K562 (cell line): ENCODE results near the gene ASCC3. TPM values are rescaled to one million over a fixed set of nuclear protein-coding genes. Genes with fewer than 3 reads are reported as not detected.

Experiments
- ATAC-seq: fragments of 200-7000 bp; cut with Tn5 transposase; 3 replicates; pipeline ENCODE4 v1.9.1; 2020; ENCODE audit warnings: moderate library complexity
- BruUV-seq: library from RNA; stranded (reverse); fragments of 400-500 nt; replicated peaks from 2 replicates; lab custom pipeline; 2021; lab: Mats Ljungman, UMichigan
- CTCF ChIA-PET: fragments of 300-600 bp; formaldehyde crosslinking; extraction: SDS; loops from one replicate; lab custom pipeline; 2021; ENCODE audit warnings: low intra/inter-chr PET ratio; lab: Yijun Ruan, JAX
- POLR2A ChIA-PET: fragments of 300-600, 350-650 bp; sonication (Branson Sonifier 250); formaldehyde crosslinking; extraction: SDS; loops from one replicate; lab custom pipeline; 2021; ENCODE audit warnings: antibody characterized with exemption, inconsistent platforms; lab: Yijun Ruan, JAX
- DNase-seq, 4 experiments: peaks; one replicate each; pipeline versions ENCODE4 v3.0.0 to v3.0.0-alpha.2; 2011 to 2018; ENCODE audit warnings: low spot score in 3 of 4, mixed read lengths in 3 of 4; ENCODE audit errors: extremely low read depth in 1 of 4
- FAIRE-seq: peaks from 2 replicates; lab custom pipeline; 2011; peaks lifted over from hg19 to GRCh38; lab: Jason Lieb, UNC
- H2AFZ ChIP-seq: 2 replicates; pipeline ENCODE4 v1.6.0; 2011; ENCODE audit warnings: low read depth, low read length, control low read depth, inconsistent platforms
- H3K27ac ChIP-seq: fragments of 200-600 bp; 3 replicates; pipeline ENCODE4 v1.8.0; 2011; ENCODE audit warnings: low read depth, mild to moderate bottlenecking, control low read depth, inconsistent platforms, low read length, moderate library complexity, mixed read lengths; ENCODE audit errors: extremely low read depth
- H3K27me3 ChIP-seq, 2 experiments: fragments of 300-600 bp in 1 of 2; 2 replicates in 1 of 2; 3 replicates in 1 of 2; pipeline versions ENCODE4 v1.6.0 to v1.8.0; 2011; ENCODE audit warnings: inconsistent platforms in 2 of 2, low read length in 2 of 2, mild to moderate bottlenecking in 1 of 2, mixed read lengths in 1 of 2, moderate library complexity in 1 of 2; ENCODE audit not compliant: control insufficient read depth in 2 of 2, insufficient read depth in 2 of 2
- H3K36me3 ChIP-seq: fragments of 300-600 bp; 3 replicates; pipeline ENCODE4 v1.8.0; 2011; ENCODE audit warnings: mild to moderate bottlenecking, low read length, inconsistent platforms; ENCODE audit not compliant: control insufficient read depth, insufficient read depth
- H3K4me1 ChIP-seq, 2 experiments: fragments of 200-600 bp in 1 of 2; replicated peaks in 1 of 2; 2 replicates in 1 of 2; 3 replicates in 1 of 2; pipeline versions ENCODE4 v1.5.1 to v1.8.0; 2011; ENCODE audit warnings: inconsistent platforms in 2 of 2, low read length in 2 of 2, mild to moderate bottlenecking in 1 of 2, mixed read lengths in 1 of 2, moderate library complexity in 1 of 2; ENCODE audit not compliant: control insufficient read depth in 2 of 2, insufficient read depth in 2 of 2
- H3K4me2 ChIP-seq: 2 replicates; pipeline ENCODE4 v1.6.1; 2011; ENCODE audit warnings: low read length, control low read depth, inconsistent platforms, mixed read lengths; ENCODE audit not compliant: insufficient read depth
- H3K4me3 ChIP-seq: fragments of 200-600 bp; sonication (generic), shearing (Covaris generic); 2 replicates; pipeline ENCODE4 v1.5.1; 2016; ENCODE audit warnings: control low read depth, inconsistent platforms
- H3K79me2 ChIP-seq: fragments of 200-600 bp; 3 replicates; pipeline ENCODE4 v1.8.0; 2011; ENCODE audit warnings: low read length, inconsistent platforms; ENCODE audit not compliant: control insufficient read depth, insufficient read depth
- H3K9ac ChIP-seq, 2 experiments: 2 replicates each; pipeline versions ENCODE4 v1.6.0 to v1.6.1; 2011; ENCODE audit warnings: low read depth in 2 of 2, low read length in 2 of 2, control low read depth in 1 of 2, inconsistent platforms in 1 of 2, mild to moderate bottlenecking in 1 of 2, mixed read lengths in 1 of 2; ENCODE audit not compliant: insufficient read depth in 1 of 2
- H3K9me1 ChIP-seq: one replicate; pipeline ENCODE4 v1.6.0; 2011; ENCODE audit warnings: inconsistent platforms, mild to moderate bottlenecking, low read length, moderate library complexity; ENCODE audit not compliant: control insufficient read depth, insufficient read depth
- H3K9me3 ChIP-seq: replicated peaks from 2 replicates; pipeline ENCODE4 v1.5.1; 2011; ENCODE audit warnings: low read depth, low read length, inconsistent platforms; ENCODE audit not compliant: control insufficient read depth, insufficient read depth
- H4K20me1 ChIP-seq: replicated peaks from 2 replicates; pipeline ENCODE4 v1.6.1; 2011; ENCODE audit warnings: low read length, inconsistent platforms, mixed read lengths; ENCODE audit not compliant: control insufficient read depth, insufficient read depth
- POLR2AphosphoS5 ChIP-seq: IDR thresholded peaks from 2 replicates; pipeline ENCODE4 v1.6.1; 2011; ENCODE audit warnings: mild to moderate bottlenecking, low read depth, low read length, moderate library complexity; ENCODE audit not compliant: control insufficient read depth, insufficient read depth
- WGBS: fragments of 100-300 bp; shearing (Covaris generic); methylation state at CpG from one replicate; pipeline ENCODE4 v1.1.6; 2016; ENCODE audit warnings: low coverage, mixed read lengths; ENCODE audit not compliant: insufficient coverage; ENCODE audit errors: missing lambda C conversion rate; 5-methylcytosine and 5-hydroxymethylcytosine counted together
- in situ Hi-C: fragments of 300-500 bp; cut with MboI; formaldehyde crosslinking; loops from 4 replicates; pipeline ENCODE4 v1.15.0; 2018; ENCODE audit warnings: inconsistent platforms, mixed read lengths
- intact Hi-C: fragments of 100-400 bp; cut with micrococcal nuclease; formaldehyde crosslinking; loops from 2 replicates; pipeline ENCODE4 v1.14.2; 2022
- polyA plus RNA-seq, 8 experiments: library from polyadenylated mRNA; depleted of rRNA in 4 of 8; stranded (reverse) in 5 of 8; unstranded in 3 of 8; fragments of >200 nt; fragmentation: Nextera tagmentation in 2 of 8; fragmentation: Illumina TruSeq in 1 of 8; extraction: Ambion mirVana in 2 of 8; extraction: Trizol in 1 of 8; gene quantifications; 2 replicates each; pipeline versions ENCODE4 v1.2.1 to v1.2.3, GENCODE V29; 2011 to 2014; ENCODE audit warnings: inconsistent platforms in 1 of 8, missing spikeins in 1 of 8
- total RNA-seq, 7 experiments: library from RNA; depleted of rRNA in 6 of 7; stranded (reverse); fragments of >200 nt in 6 of 7; fragmentation: Illumina TruSeq in 2 of 7; extraction: Trizol in 2 of 7; gene quantifications; 2 replicates each; pipeline versions ENCODE4 v1.2.1 to v1.2.3, GENCODE V29; 2011 to 2021; ENCODE audit warnings: low replicate concordance in 1 of 7
- TF ChIP-seq, protein P1 (sequence below): sonication (generic); formaldehyde crosslinking; IDR thresholded peaks from 2 replicates; pipeline ENCODE4 v1.8.1; 2023; ENCODE audit warnings: mild to moderate bottlenecking, missing genetic modification reagents
- TF ChIP-seq, protein P2 (sequence below): IDR thresholded peaks from 2 replicates; pipeline ENCODE4 v1.6.1; 2014; ENCODE audit warnings: antibody characterized with exemption
- TF ChIP-seq, protein P3 (sequence below), 2 experiments: IDR thresholded peaks; 2 replicates each; pipeline ENCODE4 v1.6.1; 2011; ENCODE audit warnings: borderline replicate concordance in 1 of 2, control low read depth in 1 of 2, low read depth in 1 of 2, low read length in 1 of 2, mild to moderate bottlenecking in 1 of 2, mixed read lengths in 1 of 2, moderate library complexity in 1 of 2; ENCODE audit not compliant: insufficient read depth in 1 of 2, insufficient read length in 1 of 2, poor library complexity in 1 of 2, severe bottlenecking in 1 of 2; ENCODE audit errors: extremely low read depth in 1 of 2

Gene ASCC3
- total and polyA plus RNA-seq, 9 of the 15 experiments (the other 6 are each of a cell fraction or from before 2014, with no cell fraction given) = 16.1 to 56.1 (median 33.9) TPM

DNA sequence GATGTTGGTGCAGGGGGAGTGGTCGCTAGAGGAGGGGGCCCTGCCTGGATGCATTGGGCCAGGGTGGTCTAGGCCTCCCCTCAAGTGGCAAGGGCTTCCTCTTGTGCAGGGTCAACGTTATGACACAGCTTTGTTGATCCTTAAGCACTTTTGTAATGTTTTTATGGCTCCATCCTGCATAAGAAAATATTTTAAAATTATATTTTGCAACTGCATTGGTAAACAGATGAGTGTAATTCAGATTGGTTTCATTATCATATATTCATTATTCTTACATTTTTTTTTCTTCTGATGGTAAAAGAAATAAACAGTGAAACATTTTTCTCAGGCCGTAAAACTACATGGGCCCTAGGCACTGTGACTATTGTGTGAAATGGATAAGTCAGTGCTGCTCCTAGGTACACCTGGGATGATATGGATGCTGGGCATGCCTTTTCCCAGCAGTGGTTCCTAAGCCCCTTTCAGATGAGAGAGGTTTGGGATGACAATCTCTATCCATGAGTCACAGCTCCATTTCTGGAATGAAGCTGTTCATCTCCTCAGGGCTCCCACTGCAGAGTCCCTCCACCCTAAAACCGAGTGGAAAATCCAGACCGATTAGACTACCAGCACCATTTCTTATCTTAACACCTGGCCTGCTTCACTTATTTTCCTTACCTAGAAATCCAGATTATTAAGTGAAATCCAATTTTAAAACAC is 410.6 kb downstream of the ASCC3 start:
- ATAC-seq = no peak
- in situ Hi-C loops (loop anchor here (10.0 kb wide), 1 partner anchor 606 kb away; no protein-coding TSS in a partner anchor), intact Hi-C loops (no loop called here)
- Histone ChIP-seq H3K79me2 (no peaks in the 10 kb centered on the region), H3K27ac (no peak overlapping the region), H3K4me2 (no peak overlapping the region; the same call in 1 of the 2 replicates), H3K9me3 (no peaks in the 10 kb centered on the region), H3K4me1 (no peaks in the 10 kb centered on the region), H4K20me1 (no peaks in the 10 kb centered on the region), H3K36me3 (no peaks in the 10 kb centered on the region), H3K4me3 (no peak overlapping the region), H3K27me3 (peaks cover 29 to 41% of the 10 kb centered on the region in 2 experiments), H2AFZ (no peak overlapping the region), H3K9ac (no peak overlapping the region), H3K9me1 (no peaks in the 10 kb centered on the region)
- 2% methylated on average over 5 of the region's 5 CpGs for WGBS
- no peak for FAIRE-seq
- BruUV-seq = no TSS peak
- ChIA-PET CTCF (interaction anchor here (0.5 kb wide), 1 partner anchor 48 kb away, joined by 3 read pairs; no protein-coding TSS in a partner anchor), POLR2A (interaction anchor here (0.7 kb wide), 1 partner anchor 8 kb away, joined by 3 read pairs; no protein-coding TSS in a partner anchor)
- DNase-seq = no peak
- TF ChIP-seq, protein P1, sequence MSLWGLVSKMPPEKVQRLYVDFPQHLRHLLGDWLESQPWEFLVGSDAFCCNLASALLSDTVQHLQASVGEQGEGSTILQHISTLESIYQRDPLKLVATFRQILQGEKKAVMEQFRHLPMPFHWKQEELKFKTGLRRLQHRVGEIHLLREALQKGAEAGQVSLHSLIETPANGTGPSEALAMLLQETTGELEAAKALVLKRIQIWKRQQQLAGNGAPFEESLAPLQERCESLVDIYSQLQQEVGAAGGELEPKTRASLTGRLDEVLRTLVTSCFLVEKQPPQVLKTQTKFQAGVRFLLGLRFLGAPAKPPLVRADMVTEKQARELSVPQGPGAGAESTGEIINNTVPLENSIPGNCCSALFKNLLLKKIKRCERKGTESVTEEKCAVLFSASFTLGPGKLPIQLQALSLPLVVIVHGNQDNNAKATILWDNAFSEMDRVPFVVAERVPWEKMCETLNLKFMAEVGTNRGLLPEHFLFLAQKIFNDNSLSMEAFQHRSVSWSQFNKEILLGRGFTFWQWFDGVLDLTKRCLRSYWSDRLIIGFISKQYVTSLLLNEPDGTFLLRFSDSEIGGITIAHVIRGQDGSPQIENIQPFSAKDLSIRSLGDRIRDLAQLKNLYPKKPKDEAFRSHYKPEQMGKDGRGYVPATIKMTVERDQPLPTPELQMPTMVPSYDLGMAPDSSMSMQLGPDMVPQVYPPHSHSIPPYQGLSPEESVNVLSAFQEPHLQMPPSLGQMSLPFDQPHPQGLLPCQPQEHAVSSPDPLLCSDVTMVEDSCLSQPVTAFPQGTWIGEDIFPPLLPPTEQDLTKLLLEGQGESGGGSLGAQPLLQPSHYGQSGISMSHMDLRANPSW (CRISPR knock-in tag) = no peak
- TF ChIP-seq, protein P2, sequence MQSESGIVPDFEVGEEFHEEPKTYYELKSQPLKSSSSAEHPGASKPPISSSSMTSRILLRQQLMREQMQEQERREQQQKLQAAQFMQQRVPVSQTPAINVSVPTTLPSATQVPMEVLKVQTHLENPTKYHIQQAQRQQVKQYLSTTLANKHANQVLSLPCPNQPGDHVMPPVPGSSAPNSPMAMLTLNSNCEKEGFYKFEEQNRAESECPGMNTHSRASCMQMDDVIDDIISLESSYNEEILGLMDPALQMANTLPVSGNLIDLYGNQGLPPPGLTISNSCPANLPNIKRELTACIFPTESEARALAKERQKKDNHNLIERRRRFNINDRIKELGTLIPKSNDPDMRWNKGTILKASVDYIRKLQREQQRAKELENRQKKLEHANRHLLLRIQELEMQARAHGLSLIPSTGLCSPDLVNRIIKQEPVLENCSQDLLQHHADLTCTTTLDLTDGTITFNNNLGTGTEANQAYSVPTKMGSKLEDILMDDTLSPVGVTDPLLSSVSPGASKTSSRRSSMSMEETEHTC = no peak
- TF ChIP-seq POLR2AphosphoS5 = no peak
- TF ChIP-seq, protein P3, sequence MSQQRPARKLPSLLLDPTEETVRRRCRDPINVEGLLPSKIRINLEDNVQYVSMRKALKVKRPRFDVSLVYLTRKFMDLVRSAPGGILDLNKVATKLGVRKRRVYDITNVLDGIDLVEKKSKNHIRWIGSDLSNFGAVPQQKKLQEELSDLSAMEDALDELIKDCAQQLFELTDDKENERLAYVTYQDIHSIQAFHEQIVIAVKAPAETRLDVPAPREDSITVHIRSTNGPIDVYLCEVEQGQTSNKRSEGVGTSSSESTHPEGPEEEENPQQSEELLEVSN (IDR thresholded peaks at IDR 0.05; ENCODE audit: borderline replicate concordance in 1 of 2, extremely low read depth in 1 of 2, insufficient read depth in 1 of 2, insufficient read length in 1 of 2, low read depth in 1 of 2, low read length in 1 of 2, poor library complexity in 1 of 2, severe bottlenecking in 1 of 2) = no peak
